ENCODE data around the gene TRUB2. TPM values are rescaled to one million over a fixed set of nuclear protein-coding genes. Genes with fewer than 3 reads are reported as not detected.

Gene TRUB2
- total RNA-seq, 1 donor from 2014 or later: 35.5 TPM

Other genes with a start within 250 kb of the TRUB2 start
- 155 TPM for gene PTGES2, start 194.7 kb downstream of the TRUB2 start, total RNA-seq
- not detected for gene LCN2, start 173.0 kb downstream of the TRUB2 start, total RNA-seq
- gene BBLN, start 162.2 kb downstream of the TRUB2 start, total RNA-seq: 31.3 TPM
- gene CIZ1, start 130.9 kb downstream of the TRUB2 start, total RNA-seq: 75.3 TPM
- gene DNM1, start 119.1 kb downstream of the TRUB2 start, total RNA-seq: 7.0 TPM
- 77.7 TPM for gene GOLGA2, start 46.4 kb downstream of the TRUB2 start, total RNA-seq
- 16.3 TPM for gene SWI5, start 46.2 kb downstream of the TRUB2 start, total RNA-seq
- gene COQ4, start 392 bp upstream of the TRUB2 start, total RNA-seq: 29.5 TPM
- gene SLC27A4, start 18.1 kb upstream of the TRUB2 start, total RNA-seq: 19.0 TPM
- gene URM1, start 48.9 kb upstream of the TRUB2 start, total RNA-seq: 56.9 TPM
- 7.2 TPM for gene CERCAM, start 98.4 kb upstream of the TRUB2 start, total RNA-seq
- 12.0 TPM for gene ODF2, start 133.6 kb upstream of the TRUB2 start, total RNA-seq
- 18.7 TPM for gene GLE1, start 182.3 kb upstream of the TRUB2 start, total RNA-seq
- gene SPTAN1, start 230.1 kb upstream of the TRUB2 start, total RNA-seq: 203 TPM